T-helper 2 cell treated with Interferon-gamma antibody and Interleukin-4, amounts not matched to agents 5 μg/mL and 100 μg/mL, for 36 hours (primary cell): ENCODE measurements around the gene MSANTD3.

Experiments used
- DNase-seq: peaks from one replicate; pipeline ENCODE4 v3.0.0; 2021; ENCODE audit warnings: low spot score
- H3K27ac Mint-ChIP-seq: one replicate; pipeline ENCODE4 v1.8.0; 2021; ENCODE audit warnings: mild to moderate bottlenecking, mixed read lengths
- H3K27me3 Mint-ChIP-seq: one replicate; pipeline ENCODE4 v1.8.0; 2021; ENCODE audit warnings: low read depth, mixed read lengths
- H3K36me3 Mint-ChIP-seq: one replicate; pipeline ENCODE4 v1.8.0; 2021; ENCODE audit warnings: low read depth, mixed read lengths
- H3K4me1 Mint-ChIP-seq: one replicate; pipeline ENCODE4 v1.8.0; 2021; ENCODE audit warnings: low read depth, mixed read lengths
- H3K4me3 Mint-ChIP-seq: one replicate; pipeline ENCODE4 v1.8.0; 2022; ENCODE audit warnings: mild to moderate bottlenecking, moderate library complexity, mixed read lengths
- H3K9me3 Mint-ChIP-seq: one replicate; pipeline ENCODE4 v1.8.0; 2021; ENCODE audit warnings: mixed read lengths

The MSANTD3 gene

DNA sequence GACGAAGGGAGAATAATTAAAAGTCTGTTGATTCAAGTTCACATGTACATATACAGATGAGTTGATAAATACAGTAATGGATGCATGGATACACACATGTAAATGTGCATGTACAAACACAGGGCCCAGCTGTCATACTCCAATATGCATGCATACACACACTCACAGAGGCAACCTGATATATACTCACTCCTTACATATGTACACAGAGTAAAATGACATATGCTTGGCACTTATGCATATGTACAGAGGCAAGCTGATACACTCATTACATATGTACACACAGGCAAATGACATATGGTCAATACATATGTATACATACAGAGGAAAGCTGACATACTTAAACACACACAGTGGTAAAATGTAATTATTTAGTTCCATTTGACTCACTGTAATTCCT, 38.8 kb downstream of the MSANTD3 start:
- no peaks in the 10 kb centered on the region for H3K36me3 Mint-ChIP-seq
- H3K4me3 Mint-ChIP-seq, result no peak overlapping the region
- no peak for DNase-seq
- H3K27me3 Mint-ChIP-seq, result peaks cover 33% of the 10 kb centered on the region
- H3K27ac Mint-ChIP-seq, result no peak overlapping the region
- no peaks in the 10 kb centered on the region for H3K4me1 Mint-ChIP-seq
- no peaks in the 10 kb centered on the region for H3K9me3 Mint-ChIP-seq

DNA sequence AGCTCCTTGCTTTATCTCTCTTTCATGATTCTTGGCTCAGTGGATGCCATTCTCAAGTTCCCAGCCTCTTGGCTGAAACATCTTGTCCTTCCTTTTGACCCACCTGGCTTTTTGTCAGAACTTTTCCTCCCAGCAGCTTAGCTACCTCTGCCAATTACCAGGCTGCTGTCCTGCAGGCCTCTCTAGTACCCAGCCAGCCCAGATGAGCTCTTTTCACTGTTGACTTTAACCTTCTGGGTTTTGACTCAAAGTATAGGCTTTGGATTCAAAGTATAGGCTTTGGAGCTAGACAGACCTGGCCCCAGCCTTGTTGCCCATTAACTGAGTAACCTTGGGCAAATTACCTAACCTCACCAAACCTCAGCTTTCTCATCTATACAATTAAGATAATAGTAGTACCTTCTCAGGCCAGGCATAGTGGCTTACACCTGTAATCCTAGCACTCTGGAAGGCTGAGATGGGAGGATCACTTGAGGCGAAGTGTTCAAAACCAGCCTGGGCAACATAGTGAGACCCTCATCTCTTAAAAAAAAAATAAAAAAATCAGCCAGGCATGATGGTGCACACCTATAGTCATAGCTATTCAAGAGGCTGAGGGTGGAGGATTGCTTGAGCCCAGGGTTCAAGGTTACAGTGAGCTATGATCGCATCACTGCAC, 39.4 kb downstream of the MSANTD3 start:
- no peak for DNase-seq
- no peaks in the 10 kb centered on the region for H3K36me3 Mint-ChIP-seq
- H3K9me3 Mint-ChIP-seq, result no peaks in the 10 kb centered on the region
- no peaks in the 10 kb centered on the region for H3K4me1 Mint-ChIP-seq
- H3K4me3 Mint-ChIP-seq, result no peak overlapping the region
- H3K27me3 Mint-ChIP-seq, result peaks cover 34% of the 10 kb centered on the region
- H3K27ac Mint-ChIP-seq, result no peak overlapping the region

DNA sequence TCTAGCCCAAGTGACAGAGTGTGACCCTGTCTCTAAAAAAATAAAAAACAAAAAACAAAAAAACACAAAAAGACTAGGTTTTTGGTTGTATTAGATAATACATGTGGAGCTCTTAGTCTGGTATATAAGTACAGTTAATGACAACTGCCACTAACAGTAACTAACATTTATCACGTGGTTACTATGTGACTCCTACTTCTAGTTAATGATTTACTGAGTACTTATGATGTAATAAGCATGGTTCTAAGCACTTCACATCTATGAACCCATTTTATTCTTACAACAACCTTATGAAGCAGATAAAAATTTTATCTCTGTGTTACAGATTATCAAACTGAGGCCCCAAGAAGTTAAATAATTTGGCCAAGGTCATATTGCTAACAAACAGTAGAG, 39.9 kb downstream of the MSANTD3 start:
- H3K4me1 Mint-ChIP-seq, result no peaks in the 10 kb centered on the region
- H3K9me3 Mint-ChIP-seq, result no peaks in the 10 kb centered on the region
- no peaks in the 10 kb centered on the region for H3K36me3 Mint-ChIP-seq
- H3K27ac Mint-ChIP-seq, result no peak overlapping the region
- no peak overlapping the region for H3K4me3 Mint-ChIP-seq
- no peak for DNase-seq
- H3K27me3 Mint-ChIP-seq, result peaks cover 33% of the 10 kb centered on the region

DNA sequence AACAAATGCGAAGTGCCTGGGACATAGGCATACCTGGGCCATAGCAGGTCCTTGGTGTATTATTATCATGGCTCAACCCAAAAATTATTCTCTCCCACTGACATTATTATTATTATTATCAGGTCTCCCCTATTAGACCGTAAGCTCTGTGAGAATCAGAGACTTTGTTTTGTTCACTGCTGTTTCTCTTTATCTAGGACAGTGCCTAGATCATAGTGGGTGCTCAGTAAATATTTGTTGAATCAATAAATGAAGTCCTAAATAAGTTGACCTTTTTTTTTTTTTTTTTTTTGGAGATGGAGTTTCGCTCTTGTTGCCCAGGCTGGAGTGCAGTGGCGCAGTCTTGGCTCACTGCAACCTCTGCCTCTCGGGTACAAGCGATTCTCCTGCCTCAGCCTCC, 41.1 kb downstream of the MSANTD3 start:
- H3K4me1 Mint-ChIP-seq, result no peaks in the 10 kb centered on the region

DNA sequence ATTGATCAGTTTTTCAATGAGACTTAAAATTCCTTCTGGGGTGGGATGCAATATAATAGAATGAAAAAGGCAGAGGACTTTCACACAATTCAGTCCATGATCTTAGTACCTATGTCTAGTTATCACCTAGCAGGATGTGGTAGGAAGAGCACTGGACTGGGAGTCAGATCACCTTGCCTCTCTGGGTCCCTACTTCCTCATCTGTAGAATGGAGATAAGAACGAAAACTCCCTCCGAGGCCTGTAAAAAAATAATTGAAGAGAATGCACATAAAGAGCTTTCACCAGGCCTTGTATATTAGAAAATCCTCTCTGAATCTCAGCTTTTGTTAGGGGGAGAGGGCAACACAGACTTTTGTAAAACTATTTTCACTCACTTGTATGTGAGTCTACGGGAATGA, 45.3 kb downstream of the MSANTD3 start:
- no peaks in the 10 kb centered on the region for H3K9me3 Mint-ChIP-seq
- H3K4me3 Mint-ChIP-seq, result peak overlapping the region; percentile 48
- H3K4me1 Mint-ChIP-seq, result peaks cover 5% of the 10 kb centered on the region
- H3K27ac Mint-ChIP-seq, result no peak overlapping the region
- DNase-seq, result no peak
- H3K27me3 Mint-ChIP-seq, result peaks cover 52% of the 10 kb centered on the region
- no peaks in the 10 kb centered on the region for H3K36me3 Mint-ChIP-seq

More for the DNA sequence above, 41.1 kb downstream of the MSANTD3 start:
- no peaks in the 10 kb centered on the region for H3K36me3 Mint-ChIP-seq
- H3K27ac Mint-ChIP-seq, result no peak overlapping the region
- DNase-seq, result no peak
- no peak overlapping the region for H3K4me3 Mint-ChIP-seq
- H3K9me3 Mint-ChIP-seq, result no peaks in the 10 kb centered on the region
- peaks cover 41% of the 10 kb centered on the region for H3K27me3 Mint-ChIP-seq

DNA sequence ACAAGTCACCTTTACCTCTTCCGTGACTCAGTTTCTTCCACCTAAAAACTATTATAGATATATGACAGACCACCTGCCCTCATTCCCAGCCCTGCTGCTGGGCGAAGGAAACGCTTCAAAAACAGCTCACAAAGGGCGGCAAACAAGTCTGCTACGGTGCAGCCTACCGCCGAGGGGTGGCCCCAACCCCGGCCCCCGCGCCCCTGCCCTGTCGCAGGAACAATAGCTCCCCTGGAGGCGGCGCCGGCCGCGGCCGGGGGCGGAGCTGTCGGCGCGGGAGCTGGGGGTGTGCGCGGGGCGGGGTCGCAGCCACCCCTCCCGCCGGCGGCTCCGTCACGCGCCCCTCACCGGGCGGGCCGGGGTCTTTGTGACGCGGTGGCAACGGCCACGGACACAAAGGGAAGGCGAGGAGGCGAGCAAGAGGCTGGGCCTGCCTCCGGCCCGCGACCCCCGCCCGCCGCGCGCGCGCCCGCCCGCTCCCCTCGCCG, 45.9 kb downstream of the MSANTD3 start, which contains the start of gene TMEFF1:
Gene TMEFF1 (plus strand): TSS at position 362 of the 488 bp plus-strand sequence. CDS start 396 bp downstream, outside the sequence.
- peak; percentile 45 for DNase-seq
- no peaks in the 10 kb centered on the region for H3K36me3 Mint-ChIP-seq
- H3K4me1 Mint-ChIP-seq, result peaks cover 5% of the 10 kb centered on the region
- H3K4me3 Mint-ChIP-seq, result peak within 1 kb of the TSS; percentile 74
- H3K27me3 Mint-ChIP-seq, result peaks cover 52% of the 10 kb centered on the region
- no peaks in the 10 kb centered on the region for H3K9me3 Mint-ChIP-seq
- H3K27ac Mint-ChIP-seq, result no peak within 1 kb of the TSS

DNA sequence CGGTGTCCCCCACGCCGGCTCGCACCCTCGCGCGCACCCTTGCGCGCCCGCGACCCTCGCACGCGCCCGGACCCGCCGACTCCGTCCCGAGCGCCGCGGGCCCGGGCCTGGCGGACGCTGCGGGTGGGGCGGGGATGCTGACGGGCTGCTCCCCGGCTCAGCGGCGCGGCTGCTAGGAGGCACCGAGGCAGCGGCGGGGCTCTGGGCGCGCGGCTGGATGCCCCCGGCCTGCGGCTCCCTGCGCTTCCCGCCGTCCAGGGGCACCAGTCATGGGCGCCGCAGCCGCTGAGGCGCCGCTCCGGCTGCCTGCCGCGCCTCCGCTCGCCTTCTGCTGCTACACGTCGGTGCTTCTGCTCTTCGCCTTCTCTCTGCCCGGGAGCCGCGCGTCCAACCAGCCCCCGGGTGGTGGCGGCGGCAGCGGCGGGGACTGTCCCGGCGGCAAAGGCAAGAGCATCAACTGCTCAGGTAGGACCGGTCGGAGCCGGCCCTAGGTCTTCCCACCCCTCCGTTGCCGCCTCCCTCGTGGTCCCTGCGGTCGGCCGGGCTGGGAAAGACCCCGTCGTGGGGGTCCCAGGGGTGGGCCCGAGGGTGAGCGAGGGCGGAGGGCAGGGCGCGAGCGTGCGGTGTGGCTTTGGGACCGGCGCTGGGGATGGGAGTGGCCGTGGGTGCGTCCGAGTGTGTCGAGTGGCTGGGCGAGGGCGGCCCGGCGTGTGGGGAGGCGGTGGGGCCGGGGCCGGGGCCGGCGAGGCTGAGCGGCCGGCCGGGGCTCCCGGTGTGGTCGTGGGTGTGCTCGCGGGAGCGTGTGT, 46.5 kb downstream of the MSANTD3 start:
- DNase-seq, result peak; percentile 29
- Mint-ChIP-seq H3K9me3 (no peaks in the 10 kb centered on the region), H3K36me3 (no peaks in the 10 kb centered on the region), H3K4me3 (peak overlapping the region; percentile 57), H3K4me1 (peaks cover 5% of the 10 kb centered on the region), H3K27me3 (peaks cover 52% of the 10 kb centered on the region), H3K27ac (no peak overlapping the region)

DNA sequence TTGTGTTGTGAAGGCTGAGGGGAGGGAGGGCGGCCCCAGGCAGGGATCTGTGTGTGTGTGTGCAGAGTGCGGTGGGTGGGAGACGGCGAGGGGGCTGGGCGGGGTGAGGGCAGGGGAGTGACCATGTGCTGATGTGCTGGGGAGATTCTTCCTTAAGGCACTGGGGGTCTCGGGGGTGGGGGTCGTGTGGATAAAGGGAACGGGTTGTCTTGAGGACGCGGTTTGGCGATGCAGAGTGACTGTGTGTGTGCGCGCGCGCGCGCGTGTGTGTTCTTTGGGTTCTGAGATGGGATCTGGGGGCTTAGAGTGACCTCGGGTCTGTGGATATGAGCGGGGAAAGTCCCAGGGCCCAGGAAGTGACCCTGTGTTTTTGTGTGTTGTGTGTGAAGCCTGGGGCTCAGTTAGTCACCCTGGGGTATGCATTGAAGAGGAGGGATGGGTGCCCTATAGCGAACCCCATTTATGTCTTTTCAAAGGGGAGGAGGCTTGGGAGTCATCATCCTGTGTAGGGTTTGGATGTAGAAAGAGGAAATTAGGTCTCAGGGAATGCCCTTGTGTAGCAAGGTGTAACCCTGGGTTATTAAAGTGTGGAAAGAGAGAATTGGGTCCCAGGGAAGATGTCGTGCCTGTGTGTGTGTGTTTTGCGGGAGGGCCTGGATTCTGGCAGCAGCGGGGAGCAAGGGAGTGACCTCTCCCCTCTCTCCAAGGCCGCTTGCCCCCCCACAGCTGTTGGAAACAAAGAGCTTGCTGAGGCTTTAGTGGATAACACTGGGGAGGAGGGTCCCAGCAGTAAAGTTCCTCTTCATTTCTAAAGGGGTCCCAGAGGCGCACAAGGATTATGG, 47.4 kb downstream of the MSANTD3 start:
- Mint-ChIP-seq H3K27me3 (peaks cover 54% of the 10 kb centered on the region), H3K36me3 (no peaks in the 10 kb centered on the region), H3K4me1 (peaks cover 5% of the 10 kb centered on the region), H3K4me3 (peak overlapping the region; percentile 74), H3K27ac (no peak overlapping the region), H3K9me3 (no peaks in the 10 kb centered on the region)
- DNase-seq, result no peak

DNA sequence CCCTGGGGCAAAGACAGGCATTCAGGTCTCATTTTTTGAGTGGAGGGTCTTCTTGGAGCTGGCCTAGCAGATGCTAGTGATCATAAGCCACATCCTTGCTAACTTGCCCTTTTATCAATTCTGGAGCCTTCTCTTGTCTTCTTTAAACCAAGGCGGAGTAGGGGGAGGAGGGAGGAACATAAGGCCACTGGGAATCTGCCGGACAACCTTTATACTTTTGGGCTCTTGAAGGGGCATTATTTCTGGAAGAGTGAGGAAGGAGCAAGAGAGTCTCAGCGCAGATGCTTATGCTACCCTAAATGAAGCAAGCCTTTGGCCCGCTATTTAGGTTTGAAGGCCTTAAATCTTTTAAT, 48.0 kb downstream of the MSANTD3 start:
- peaks cover 5% of the 10 kb centered on the region for H3K4me1 Mint-ChIP-seq
- peaks cover 53% of the 10 kb centered on the region for H3K27me3 Mint-ChIP-seq
- H3K9me3 Mint-ChIP-seq, result no peaks in the 10 kb centered on the region
- DNase-seq, result no peak
- no peaks in the 10 kb centered on the region for H3K36me3 Mint-ChIP-seq
- no peak overlapping the region for H3K4me3 Mint-ChIP-seq
- no peak overlapping the region for H3K27ac Mint-ChIP-seq

DNA sequence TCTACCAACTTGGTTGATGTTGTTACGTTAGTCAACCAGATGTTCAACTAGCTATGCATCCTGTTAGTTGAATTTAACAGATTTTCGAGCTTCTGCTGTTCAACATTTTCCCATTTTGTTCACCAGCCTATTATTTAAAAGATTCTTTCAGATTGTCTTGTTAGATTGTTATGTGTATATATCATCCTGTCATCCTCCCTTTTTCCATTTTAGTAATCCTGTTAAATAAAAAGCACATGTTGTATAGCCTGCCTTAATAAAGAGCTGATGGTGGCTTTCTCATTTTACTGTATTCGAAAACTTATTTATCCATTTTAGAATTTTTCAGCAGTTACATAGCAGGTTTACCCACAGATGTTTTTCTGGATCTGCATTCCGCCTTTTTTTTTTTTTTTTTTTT, 50.3 kb downstream of the MSANTD3 start:
- H3K36me3 Mint-ChIP-seq, result no peaks in the 10 kb centered on the region
- no peak overlapping the region for H3K4me3 Mint-ChIP-seq
- no peak for DNase-seq
- H3K4me1 Mint-ChIP-seq, result peaks cover 5% of the 10 kb centered on the region
- H3K9me3 Mint-ChIP-seq, result no peaks in the 10 kb centered on the region
- peaks cover 45% of the 10 kb centered on the region for H3K27me3 Mint-ChIP-seq
- no peak overlapping the region for H3K27ac Mint-ChIP-seq

DNA sequence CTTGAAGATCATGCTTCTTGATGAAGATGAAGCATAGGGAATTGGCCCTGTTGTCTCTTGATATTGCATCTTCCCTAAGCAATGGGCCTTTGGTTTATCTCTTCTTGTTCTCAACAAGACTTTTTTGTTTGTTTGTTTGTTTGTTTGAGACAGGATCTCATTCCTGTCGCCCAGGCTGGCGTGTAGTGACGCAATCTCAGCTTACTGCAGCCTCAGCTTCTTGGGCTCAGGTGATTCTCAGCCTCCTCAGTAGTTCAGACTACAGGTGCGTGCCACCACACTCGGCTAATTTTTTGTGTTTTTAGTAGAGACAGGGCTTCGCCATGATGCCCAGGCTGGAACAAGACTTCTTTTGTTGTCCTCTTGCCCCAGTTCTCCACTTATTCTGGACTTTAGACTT, 51.2 kb downstream of the MSANTD3 start:
- H3K4me3 Mint-ChIP-seq, result no peak overlapping the region
- H3K36me3 Mint-ChIP-seq, result no peaks in the 10 kb centered on the region
- H3K4me1 Mint-ChIP-seq, result peaks cover 5% of the 10 kb centered on the region
- H3K27ac Mint-ChIP-seq, result no peak overlapping the region
- peaks cover 44% of the 10 kb centered on the region for H3K27me3 Mint-ChIP-seq
- DNase-seq, result no peak
- H3K9me3 Mint-ChIP-seq, result no peaks in the 10 kb centered on the region

DNA sequence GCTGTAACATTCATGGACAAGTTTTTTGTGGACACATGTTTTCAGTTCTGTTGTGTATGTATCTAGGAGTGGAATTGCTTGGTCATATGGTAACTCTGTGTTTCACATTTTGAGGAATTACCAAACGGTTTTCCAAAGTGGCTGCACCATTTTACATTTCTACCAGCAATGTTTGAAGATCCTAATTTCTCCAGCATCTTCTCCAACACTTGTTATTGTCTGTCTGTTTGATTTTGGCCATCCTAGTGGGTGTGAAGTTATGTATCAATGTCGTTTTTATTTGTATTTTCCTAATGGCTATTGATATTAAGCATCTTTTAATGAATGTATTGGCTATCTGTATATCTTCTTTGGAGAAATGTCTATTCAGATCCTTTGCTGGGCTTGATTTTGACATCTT, 52.9 kb downstream of the MSANTD3 start:
- Mint-ChIP-seq H3K4me1 (no peaks in the 10 kb centered on the region), H3K27ac (no peak overlapping the region), H3K27me3 (peaks cover 38% of the 10 kb centered on the region), H3K36me3 (no peaks in the 10 kb centered on the region), H3K4me3 (no peak overlapping the region), H3K9me3 (no peaks in the 10 kb centered on the region)
- no peak for DNase-seq

DNA sequence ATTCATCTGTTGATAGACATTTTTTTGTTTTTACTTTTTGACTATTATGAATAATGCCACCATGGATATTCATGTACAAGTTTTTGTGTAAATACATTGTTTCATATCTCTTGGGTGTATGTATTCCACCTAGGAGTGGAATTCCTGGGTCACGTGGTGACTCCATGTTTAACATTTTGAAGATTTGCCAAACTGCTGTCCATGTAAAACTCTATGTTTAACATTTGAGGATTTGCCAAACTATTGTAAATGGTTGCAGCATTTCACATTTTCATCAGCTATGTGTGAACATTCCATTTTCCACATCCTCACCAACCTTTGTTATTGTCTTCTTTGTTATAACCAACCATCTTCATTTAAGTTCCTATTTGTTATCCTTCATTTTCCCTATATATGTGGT, 58.3 kb downstream of the MSANTD3 start:
- Mint-ChIP-seq H3K4me1 (no peaks in the 10 kb centered on the region), H3K27ac (no peak overlapping the region), H3K36me3 (no peaks in the 10 kb centered on the region), H3K9me3 (no peaks in the 10 kb centered on the region), H3K27me3 (peaks cover 24% of the 10 kb centered on the region), H3K4me3 (no peak overlapping the region)
- no peak for DNase-seq
